Endothelial cell of umbilical vein (primary cell): ENCODE data around the gene GLI3. TPM values are rescaled to one million over a fixed set of nuclear protein-coding genes. Genes with fewer than 3 reads are reported as not detected.

Source experiments
- BruUV-seq: library from RNA; stranded (reverse); fragments of 400-500 nt; replicated peaks from 2 replicates; lab custom pipeline; 2021; lab: Mats Ljungman, UMichigan
- CTCF ChIA-PET: fragments of 300-600, 350-600 bp; sonication (Branson Sonifier 250); formaldehyde crosslinking; loops from one replicate; lab custom pipeline; 2021; ENCODE audit warnings: antibody characterized with exemption, inconsistent platforms; lab: Charles Lee
- POLR2A ChIA-PET: fragments of 300-600, 350-600 bp; sonication (Branson Sonifier 250); formaldehyde crosslinking; loops from one replicate; lab custom pipeline; 2021; ENCODE audit warnings: antibody characterized with exemption, inconsistent platforms; lab: Charles Lee
- DNase-seq: peaks from one replicate; pipeline ENCODE4 v3.0.0-alpha.2; 2011; ENCODE audit warnings: low read depth, low spot score
- FAIRE-seq: peaks from 2 replicates; lab custom pipeline; 2011; peaks lifted over from hg19 to GRCh38; lab: Jason Lieb, UNC
- H2AFZ ChIP-seq: 2 replicates; pipeline ENCODE4 v1.6.0; 2012; ENCODE audit warnings: low read depth, low read length, control low read depth, inconsistent platforms
- H3K27ac ChIP-seq: 2 replicates; pipeline ENCODE4 v1.5.1; 2011; ENCODE audit warnings: low read depth, mild to moderate bottlenecking, control low read depth, low read length, moderate library complexity; ENCODE audit not compliant: insufficient read depth
- H3K27me3 ChIP-seq, 2 experiments: 2 replicates each; pipeline versions ENCODE4 v1.6.0 to v1.6.1; 2011; ENCODE audit warnings: low read length in 2 of 2, mixed read lengths in 1 of 2; ENCODE audit not compliant: control insufficient read depth in 2 of 2, insufficient read depth in 2 of 2
- H3K36me3 ChIP-seq, 2 experiments: 2 replicates in 1 of 2; 3 replicates in 1 of 2; pipeline ENCODE4 v1.5.1; 2011; ENCODE audit warnings: low read length in 2 of 2, mild to moderate bottlenecking in 1 of 2, moderate library complexity in 1 of 2; ENCODE audit not compliant: control insufficient read depth in 2 of 2, insufficient read depth in 2 of 2; ENCODE audit errors: extremely low read depth in 1 of 2
- H3K4me1 ChIP-seq: 3 replicates; pipeline ENCODE4 v1.5.1; 2011; ENCODE audit warnings: mild to moderate bottlenecking, low read length; ENCODE audit not compliant: control insufficient read depth, insufficient read depth; ENCODE audit errors: extremely low read depth
- H3K4me2 ChIP-seq: 2 replicates; pipeline ENCODE4 v1.6.1; 2011; ENCODE audit warnings: low read length, control low read depth, mixed read lengths; ENCODE audit not compliant: insufficient read depth
- H3K4me3 ChIP-seq, 3 experiments: fragments of 200-600 bp in 1 of 3; sonication (generic), shearing (Covaris generic) in 1 of 3; replicated peaks in 1 of 3; 2 replicates each; pipeline ENCODE4 v1.5.1; 2011 to 2016; ENCODE audit warnings: control low read depth in 3 of 3, low read length in 3 of 3, mild to moderate bottlenecking in 2 of 3, inconsistent platforms in 1 of 3, low read depth in 1 of 3, moderate library complexity in 1 of 3; ENCODE audit not compliant: insufficient read depth in 1 of 3
- H3K79me2 ChIP-seq: 2 replicates; pipeline ENCODE4 v1.6.0; 2012; ENCODE audit warnings: low read length, inconsistent platforms; ENCODE audit not compliant: control insufficient read depth, insufficient read depth
- H3K9ac ChIP-seq: replicated peaks from 2 replicates; pipeline ENCODE3; 2011; ENCODE audit warnings: low read length, control low read depth; ENCODE audit not compliant: insufficient read depth; ENCODE audit errors: extremely low read depth
- H3K9me1 ChIP-seq: replicated peaks from 3 replicates; pipeline ENCODE4 v1.6.0; 2011; ENCODE audit warnings: mild to moderate bottlenecking, low read length; ENCODE audit not compliant: control insufficient read depth, insufficient read depth; ENCODE audit errors: extremely low read depth
- H3K9me3 ChIP-seq: replicated peaks from 2 replicates; pipeline ENCODE4 v1.5.1; 2012; ENCODE audit warnings: low read length, inconsistent platforms; ENCODE audit not compliant: control insufficient read depth, insufficient read depth
- H4K20me1 ChIP-seq: replicated peaks from 2 replicates; pipeline ENCODE3; 2011; ENCODE audit warnings: mild to moderate bottlenecking, low read length; ENCODE audit not compliant: control insufficient read depth, insufficient read depth; ENCODE audit errors: extremely low read depth
- CTCF ChIP-seq, 2 donors: IDR thresholded peaks; 1 replicate in 1 of 2; 2 replicates in 1 of 2; pipeline ENCODE4 v1.5.1; 2011; ENCODE audit warnings: low read length in 2 of 2, mild to moderate bottlenecking in 2 of 2, moderate library complexity in 2 of 2, control low read depth in 1 of 2, inconsistent platforms in 1 of 2, low read depth in 1 of 2; ENCODE audit not compliant: insufficient read depth in 1 of 2; ENCODE audit errors: extremely low read depth in 1 of 2
- FOS ChIP-seq: IDR thresholded peaks from 2 replicates; pipeline ENCODE4 v1.6.1; 2011; ENCODE audit warnings: mild to moderate bottlenecking, low read length, moderate library complexity, borderline replicate concordance; ENCODE audit not compliant: insufficient read depth
- GATA2 ChIP-seq: IDR thresholded peaks from 2 replicates; pipeline ENCODE4 v1.7.0; 2011; ENCODE audit warnings: low read depth, mild to moderate bottlenecking, moderate library complexity, mixed read lengths, low read length; ENCODE audit not compliant: insufficient read length, insufficient read depth
- JUN ChIP-seq: IDR thresholded peaks from 2 replicates; pipeline ENCODE4 v1.6.1; 2011; ENCODE audit warnings: borderline replicate concordance, low read depth; ENCODE audit not compliant: insufficient read length, insufficient read depth
- MAX ChIP-seq: IDR thresholded peaks from 2 replicates; pipeline ENCODE4 v1.6.1; 2011; ENCODE audit not compliant: insufficient read depth, insufficient read length
- POLR2A ChIP-seq: IDR thresholded peaks from 2 replicates; pipeline ENCODE4 v1.6.1; 2012; ENCODE audit warnings: low read depth, mild to moderate bottlenecking, control low read depth, low read length
- dilution Hi-C: fragments of 300-500 bp; cut with MboI; formaldehyde crosslinking; loops from one replicate; pipeline ENCODE4 v1.15.0; 2019; ENCODE audit warnings: low sequenced_read_pairs; ENCODE audit not compliant: extremely low pct_ligation_motif_present
- intact Hi-C: fragments of 100-400 bp; cut with micrococcal nuclease; formaldehyde crosslinking; loops from one replicate; pipeline ENCODE4 v1.10.0; 2022
- polyA plus RNA-seq, 4 experiments: library from polyadenylated mRNA; depleted of rRNA in 3 of 4; stranded (reverse) in 3 of 4; unstranded in 1 of 4; fragments of >200 nt; gene quantifications; 2 replicates each; pipeline versions ENCODE4 v1.2.1 to v1.2.3, GENCODE V29; 2011 to 2012; ENCODE audit warnings: missing spikeins in 1 of 4
- total RNA-seq: library from RNA; stranded (reverse); gene quantifications from 2 replicates; pipeline ENCODE4 v1.2.3, GENCODE V29; 2021

The GLI3 gene
- total and polyA plus RNA-seq, 2 donors (not counting 3 experiments of a cell fraction or from before 2014, with no cell fraction given) = 6.0 to 24.9 TPM

DNA sequence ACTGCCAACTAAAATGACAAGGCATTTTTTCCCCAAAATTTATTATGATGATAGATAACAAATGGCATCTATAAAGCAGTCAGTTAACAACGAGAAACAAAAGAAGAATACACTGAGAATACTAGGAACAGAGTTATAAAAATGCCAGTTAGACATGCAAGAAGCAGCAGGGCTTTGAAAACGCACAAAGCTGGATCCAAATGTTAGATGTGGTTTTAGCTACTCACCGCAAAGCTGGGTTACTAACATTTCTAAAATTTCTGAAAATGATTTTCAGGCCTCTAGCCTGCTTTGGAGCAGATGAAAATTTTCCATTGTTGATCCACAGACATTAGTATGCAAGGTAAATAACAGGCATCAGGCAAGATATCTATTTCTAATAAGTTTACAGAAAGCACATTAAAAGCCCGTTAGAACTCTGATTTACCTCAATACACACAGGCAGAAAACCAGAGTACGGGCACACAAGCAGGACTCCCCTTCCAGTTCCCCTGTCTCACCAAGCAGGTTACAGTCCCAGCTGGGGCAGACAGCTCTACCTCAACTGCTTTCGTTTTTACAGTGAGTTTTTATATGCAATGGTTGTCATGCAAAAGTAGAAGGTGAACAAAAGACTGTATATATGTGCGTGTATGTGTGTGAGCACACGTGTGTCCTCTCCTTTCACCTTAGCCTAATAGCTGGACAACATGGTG lies 37.9 kb downstream of the GLI3 start:
- Histone ChIP-seq H3K79me2 (no peaks in the 10 kb centered on the region), H3K36me3 (no peaks in the 10 kb centered on the region), H3K4me1 (no peaks in the 10 kb centered on the region), H3K9ac (no peak overlapping the region), H3K9me1 (no peaks in the 10 kb centered on the region), H2AFZ (no peak overlapping the region), H3K4me3 (no peak overlapping the region), H3K27ac (no peak overlapping the region), H3K4me2 (no peak overlapping the region), H4K20me1 (no peaks in the 10 kb centered on the region), H3K9me3 (no peaks in the 10 kb centered on the region), H3K27me3 (no peaks in the 10 kb centered on the region)
- intact Hi-C loops (no loop called here), dilution Hi-C loops (no loop called here)
- FAIRE-seq (no peak), DNase-seq (no peak)
- ChIA-PET POLR2A (no interaction called here), CTCF (no interaction called here)
- TF ChIP-seq FOS = no peak
- TF ChIP-seq JUN = no peak
- TF ChIP-seq MAX = no peak
- TF ChIP-seq GATA2 = no peak
- no peak for TF ChIP-seq CTCF (IDR thresholded peaks at IDR 0.05; ENCODE audit: extremely low read depth in 1 of 2, insufficient read depth in 1 of 2, low read depth in 1 of 2, low read length in 2 of 2)
- TF ChIP-seq POLR2A = no peak
- no TSS peak for BruUV-seq
